ENCODE measurements around the gene EPB41. TPM values are rescaled to one million over a fixed set of nuclear protein-coding genes. Genes with fewer than 3 reads are reported as not detected.

Gene EPB41
- total and polyA plus RNA-seq, 3 experiments from 2014 or later: 89.9 to 96.2 (median 93.6) TPM

- H3K4me3 Mint-ChIP-seq: no peak overlapping the region
- ChIA-PET CTCF (interaction anchor here (0.6 kb wide), 1 partner anchor 16 kb away, joined by 3 read pairs; no protein-coding TSS in a partner anchor), POLR2A (no interaction called here)
- Histone ChIP-seq H3K36me3 (ENCODE audit: insufficient read depth, low read length) (peaks cover 11% of the 10 kb centered on the region), H3K4me1 (ENCODE audit: insufficient read depth, low read length) (no peaks in the 10 kb centered on the region), H3K9me3 (ENCODE audit: low read length) (no peaks in the 10 kb centered on the region), H3K4me3 (ENCODE audit: low read length) (no peak overlapping the region), H3K27me3 (ENCODE audit: insufficient read depth, low read length, poor library complexity, severe bottlenecking) (no peaks in the 10 kb centered on the region), H3K27ac (ENCODE audit: low read depth, low read length) (no peak overlapping the region)
- no peak for DNase-seq
- peak overlapping the region in 1 of 8 donors; percentile 44 for H3K27ac Mint-ChIP-seq
- H3K36me3 Mint-ChIP-seq: peaks cover 0 to 58% (median 2%) of the 10 kb centered on the region in 3 donors
- peaks cover 15 to 22% (median 20%) of the 10 kb centered on the region in 3 donors for H3K4me1 Mint-ChIP-seq
- H3K27me3 Mint-ChIP-seq: no peaks in the 10 kb centered on the region
- no peaks in the 10 kb centered on the region for H3K9me3 Mint-ChIP-seq
These were observed 103.8 kb downstream of the EPB41 start for GRCh38 chr1:29017975-29018712.

- Mint-ChIP-seq H3K27me3 (no peaks in the 10 kb centered on the region), H3K36me3 (peaks cover 0 to 54% (median 11%) of the 10 kb centered on the region in 3 donors), H3K9me3 (no peaks in the 10 kb centered on the region), H3K4me1 (peaks cover 11 to 14% (median 11%) of the 10 kb centered on the region in 3 donors), H3K27ac (peak overlapping the region in 1 of 8 donors; percentile 63), H3K4me3 (no peak overlapping the region)
- no peak for DNase-seq
- Histone ChIP-seq H3K9me3 (ENCODE audit: low read length) (no peaks in the 10 kb centered on the region), H3K27ac (ENCODE audit: low read depth, low read length) (no peak overlapping the region), H3K36me3 (ENCODE audit: insufficient read depth, low read length) (peaks cover 19% of the 10 kb centered on the region), H3K4me1 (ENCODE audit: insufficient read depth, low read length) (no peaks in the 10 kb centered on the region), H3K27me3 (ENCODE audit: insufficient read depth, low read length, poor library complexity, severe bottlenecking) (no peaks in the 10 kb centered on the region), H3K4me3 (ENCODE audit: low read length) (no peak overlapping the region)
- CTCF ChIA-PET: interaction anchor here (3.7 kb wide), 1 partner anchor 141 kb away, joined by 9 read pairs; no protein-coding TSS in a partner anchor
- POLR2A ChIA-PET: no interaction called here
These were observed 108.3 kb downstream of the EPB41 start for GRCh38 chr1:29022620-29023019.

- Histone ChIP-seq H3K27ac (ENCODE audit: low read depth, low read length) (no peak overlapping the region), H3K36me3 (ENCODE audit: insufficient read depth, low read length) (peaks cover 28% of the 10 kb centered on the region), H3K4me1 (ENCODE audit: insufficient read depth, low read length) (no peaks in the 10 kb centered on the region), H3K4me3 (ENCODE audit: low read length) (no peak overlapping the region), H3K9me3 (ENCODE audit: low read length) (no peaks in the 10 kb centered on the region), H3K27me3 (ENCODE audit: insufficient read depth, low read length, poor library complexity, severe bottlenecking) (no peaks in the 10 kb centered on the region)
- Mint-ChIP-seq H3K9me3 (no peaks in the 10 kb centered on the region), H3K4me3 (no peak overlapping the region), H3K27me3 (no peaks in the 10 kb centered on the region), H3K27ac (peak overlapping the region in 3 of 8 donors; percentile 39 to 63 (median 50)), H3K36me3 (peaks cover 3 to 78% (median 19%) of the 10 kb centered on the region in 3 donors), H3K4me1 (peaks cover 6 to 10% (median 8%) of the 10 kb centered on the region in 3 donors)
- CTCF ChIA-PET: interaction anchor here (1.1 to 11.1 kb wide), 2 partner anchors 149 to 173 kb away, joined by 3 to 182 read pairs; no protein-coding TSS in a partner anchor
- POLR2A ChIA-PET: interaction anchor here (0.6 kb wide), 1 partner anchor 380 kb away, joined by 3 read pairs; no protein-coding TSS in a partner anchor
- DNase-seq: no peak
These were observed 115.3 kb downstream of the EPB41 start for GRCh38 chr1:29029667-29030066.

- POLR2A ChIA-PET: interaction anchor here (2.4 kb wide), 1 partner anchor 119 kb away, joined by 5 read pairs; no protein-coding TSS in a partner anchor
- H3K9me3 Mint-ChIP-seq: no peaks in the 10 kb centered on the region
These were observed 118.5 kb downstream of the EPB41 start for GRCh38 chr1:29032841-29033240.

GRCh38 chr1:29033829-29034466 is 119.6 kb downstream of the EPB41 start:
- Mint-ChIP-seq H3K9me3 (no peaks in the 10 kb centered on the region), H3K36me3 (peaks cover 7 to 85% (median 16%) of the 10 kb centered on the region in 3 donors), H3K4me3 (no peak overlapping the region), H3K27ac (peak overlapping the region in 3 of 8 donors; percentile 18 to 51 (median 28)), H3K4me1 (peaks cover 0 to 4% (median 3%) of the 10 kb centered on the region in 3 donors), H3K27me3 (no peaks in the 10 kb centered on the region)
- POLR2A ChIA-PET: interaction anchor here (1.1 to 2.4 kb wide), 2 partner anchors 120 to 152 kb away, joined by 3 to 5 read pairs; no protein-coding TSS in a partner anchor
- no peaks in the 10 kb centered on the region for H3K4me1 ChIP-seq (ENCODE audit: insufficient read depth, low read length)
- peak in 2 of 5 donors; percentile 16 to 26 for DNase-seq
- H3K27me3 ChIP-seq (ENCODE audit: insufficient read depth, low read length, poor library complexity, severe bottlenecking): no peaks in the 10 kb centered on the region
- H3K36me3 ChIP-seq (ENCODE audit: insufficient read depth, low read length): peaks cover 21% of the 10 kb centered on the region
- H3K9me3 ChIP-seq (ENCODE audit: low read length): no peaks in the 10 kb centered on the region
- no peak overlapping the region for H3K27ac ChIP-seq (ENCODE audit: low read depth, low read length)
- H3K4me3 ChIP-seq (ENCODE audit: low read length): no peak overlapping the region
- CTCF ChIA-PET: interaction anchor here (0.5 to 11.1 kb wide), 18 partner anchors 9 to 316 kb away, joined by 3 to 182 read pairs (median 3); partner anchors contain the start of genes EPB41 and SRSF4

More at GRCh38 chr1:29032841-29033240, 118.5 kb downstream of the EPB41 start:
- Mint-ChIP-seq H3K27ac (peak overlapping the region in 1 of 8 donors; percentile 32), H3K27me3 (no peaks in the 10 kb centered on the region), H3K4me1 (peaks cover 0 to 4% (median 3%) of the 10 kb centered on the region in 3 donors), H3K36me3 (peaks cover 7 to 86% (median 14%) of the 10 kb centered on the region in 3 donors), H3K4me3 (no peak overlapping the region)
- Histone ChIP-seq H3K27ac (ENCODE audit: low read depth, low read length) (no peak overlapping the region), H3K27me3 (ENCODE audit: insufficient read depth, low read length, poor library complexity, severe bottlenecking) (no peaks in the 10 kb centered on the region), H3K4me1 (ENCODE audit: insufficient read depth, low read length) (no peaks in the 10 kb centered on the region), H3K4me3 (ENCODE audit: low read length) (no peak overlapping the region), H3K9me3 (ENCODE audit: low read length) (no peaks in the 10 kb centered on the region), H3K36me3 (ENCODE audit: insufficient read depth, low read length) (peaks cover 20% of the 10 kb centered on the region)
- CTCF ChIA-PET: interaction anchor here (0.9 to 11.1 kb wide), 8 partner anchors 10 to 152 kb away, joined by 3 to 182 read pairs (median 4); partner anchors contain the start of gene EPB41
- DNase-seq: no peak

- no peak for DNase-seq
- POLR2A ChIA-PET: no interaction called here
- H3K36me3 ChIP-seq (ENCODE audit: insufficient read depth, low read length): peaks cover 10% of the 10 kb centered on the region
- no peak overlapping the region for H3K4me3 ChIP-seq (ENCODE audit: low read length)
- no peaks in the 10 kb centered on the region for H3K4me1 ChIP-seq (ENCODE audit: insufficient read depth, low read length)
- Mint-ChIP-seq H3K4me3 (no peak overlapping the region), H3K27ac (peak overlapping the region in 4 of 8 donors; percentile 19 to 72 (median 52)), H3K4me1 (peaks cover 0 to 4% (median 2%) of the 10 kb centered on the region in 3 donors), H3K27me3 (no peaks in the 10 kb centered on the region), H3K36me3 (peaks cover 3 to 65% (median 20%) of the 10 kb centered on the region in 3 donors), H3K9me3 (no peaks in the 10 kb centered on the region)
- H3K27me3 ChIP-seq (ENCODE audit: insufficient read depth, low read length, poor library complexity, severe bottlenecking): no peaks in the 10 kb centered on the region
- no peak overlapping the region for H3K27ac ChIP-seq (ENCODE audit: low read depth, low read length)
- CTCF ChIA-PET: interaction anchor here (1.7 kb wide), 1 partner anchor 9 kb away, joined by 4 read pairs; no protein-coding TSS in a partner anchor
- no peaks in the 10 kb centered on the region for H3K9me3 ChIP-seq (ENCODE audit: low read length)
These were observed 129.1 kb downstream of the EPB41 start for GRCh38 chr1:29043274-29043965.

GRCh38 chr1:29044010-29044409 is 129.6 kb downstream of the EPB41 start:
- Mint-ChIP-seq H3K4me1 (peaks cover 0 to 5% (median 2%) of the 10 kb centered on the region in 3 donors), H3K4me3 (no peak overlapping the region), H3K27ac (peak overlapping the region in 2 of 8 donors; percentile 19 to 59), H3K27me3 (no peaks in the 10 kb centered on the region), H3K36me3 (peaks cover 3 to 66% (median 18%) of the 10 kb centered on the region in 3 donors), H3K9me3 (no peaks in the 10 kb centered on the region)
- Histone ChIP-seq H3K27me3 (ENCODE audit: insufficient read depth, low read length, poor library complexity, severe bottlenecking) (no peaks in the 10 kb centered on the region), H3K36me3 (ENCODE audit: insufficient read depth, low read length) (peaks cover 6% of the 10 kb centered on the region), H3K4me3 (ENCODE audit: low read length) (no peak overlapping the region), H3K4me1 (ENCODE audit: insufficient read depth, low read length) (no peaks in the 10 kb centered on the region), H3K9me3 (ENCODE audit: low read length) (no peaks in the 10 kb centered on the region), H3K27ac (ENCODE audit: low read depth, low read length) (no peak overlapping the region)
- CTCF ChIA-PET: interaction anchor here (1.7 kb wide), 1 partner anchor 10 kb away, joined by 4 read pairs; no protein-coding TSS in a partner anchor
- POLR2A ChIA-PET: no interaction called here
- no peak for DNase-seq

Measured in CD8-positive, alpha-beta memory T cell (primary cell).